CD4-positive, alpha-beta T cell treated with Interleukin-6 for 4 hours (primary cell): ENCODE results near the gene VSIR.

Experiments
- DNase-seq: peaks from one replicate; pipeline ENCODE4 v3.0.0-alpha.2; 2020; ENCODE audit warnings: mixed read lengths

VSIR gene

GRCh38 chr10:71711052-71711623 is 62.2 kb downstream of the VSIR start:
- DNase-seq, result no peak

DNA sequence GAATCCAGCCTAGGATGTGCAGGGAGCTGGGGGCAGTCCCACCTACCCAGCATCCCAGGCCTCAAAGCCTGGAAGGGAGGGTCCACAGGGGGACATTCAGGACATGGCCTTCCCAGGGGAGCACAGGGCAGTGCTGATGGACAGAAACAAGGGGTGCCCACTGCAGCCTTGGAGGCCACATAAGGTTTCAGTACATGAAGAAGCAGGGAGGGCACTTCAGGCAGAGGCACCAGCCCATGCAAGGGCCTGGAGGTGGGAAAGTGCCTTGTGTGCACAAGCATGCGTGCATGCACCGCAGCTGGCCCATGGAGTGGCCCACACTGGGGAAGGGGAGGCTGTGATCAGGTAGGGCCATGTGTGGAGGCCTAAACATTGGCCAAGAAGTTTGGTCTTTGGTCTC is 62.8 kb downstream of the VSIR start:
- DNase-seq, result no peak

- DNase-seq, result no peak
These were observed 64.1 kb downstream of the VSIR start for GRCh38 chr10:71708897-71709882.

- DNase-seq, result peak; percentile 78
These were observed 65.0 kb downstream of the VSIR start for GRCh38 chr10:71708301-71708703.

DNA sequence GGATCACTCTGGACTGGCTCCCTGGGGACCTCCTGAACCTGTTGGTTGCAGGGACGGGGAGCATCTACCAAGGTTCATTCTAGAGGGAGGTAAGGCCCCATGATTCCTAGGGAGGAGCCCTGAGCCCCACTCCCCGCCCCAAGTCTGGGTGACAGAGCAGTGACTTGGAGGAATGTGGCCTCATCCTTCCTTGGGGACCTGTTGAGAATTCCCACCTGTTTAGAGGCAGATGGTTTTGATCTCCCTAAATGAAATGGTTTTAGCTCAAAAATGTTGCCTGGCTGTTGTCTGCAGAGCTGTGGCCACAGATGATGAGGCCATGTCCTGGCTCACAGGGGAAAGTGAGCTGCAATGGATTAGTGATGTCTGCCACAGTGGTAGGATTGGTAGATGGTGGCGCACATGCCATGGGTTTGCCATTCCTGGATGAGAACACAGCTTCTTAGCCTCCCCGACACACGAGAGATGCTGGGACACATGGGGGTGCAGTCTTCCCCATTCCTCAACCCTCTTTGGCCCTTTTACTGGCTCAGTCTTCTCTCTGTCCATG is 66.0 kb downstream of the VSIR start:
- DNase-seq, result no peak

GRCh38 chr10:71706216-71707121 is 66.9 kb downstream of the VSIR start:
- no peak for DNase-seq

GRCh38 chr10:71705582-71705981 is 67.7 kb downstream of the VSIR start:
- no peak for DNase-seq

- DNase-seq, result no peak
These were observed 68.5 kb downstream of the VSIR start for GRCh38 chr10:71704816-71705215.

- no peak for DNase-seq
These were observed 69.7 kb downstream of the VSIR start for GRCh38 chr10:71703577-71703976.

DNA sequence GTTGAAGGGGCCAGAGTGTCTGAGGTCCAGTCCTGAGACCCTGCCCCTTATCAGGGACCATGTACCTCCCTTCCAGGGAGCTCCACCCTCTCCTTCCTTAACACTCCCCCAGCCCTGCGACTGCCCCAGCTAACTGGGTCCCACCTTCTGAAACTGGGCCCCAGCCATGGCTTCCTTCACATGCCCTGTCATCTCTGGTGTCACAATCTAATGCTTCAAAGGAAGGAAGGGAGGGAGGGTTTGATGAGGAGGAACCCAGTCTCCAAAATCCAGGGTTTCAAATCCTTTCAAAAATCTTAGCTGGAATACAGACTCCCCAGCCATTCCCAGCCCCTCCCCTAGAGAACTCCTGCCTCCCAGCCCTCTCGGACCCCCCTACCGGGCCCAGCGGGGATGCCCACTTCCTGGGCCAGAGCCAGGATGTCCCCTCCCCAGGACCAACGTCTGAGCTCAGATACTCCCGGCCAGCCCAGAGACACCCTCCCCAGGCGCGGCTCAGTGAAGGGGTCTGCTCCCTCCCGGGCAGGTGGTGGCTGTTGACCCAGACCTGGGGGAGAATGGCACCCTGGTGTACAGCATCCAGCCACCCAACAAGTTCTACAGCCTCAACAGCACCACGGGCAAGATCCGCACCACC is 71.7 kb downstream of the VSIR start:
- DNase-seq, result no peak

- DNase-seq, result no peak
These were observed 72.5 kb downstream of the VSIR start for GRCh38 chr10:71700731-71701368.

- no peak for DNase-seq
These were observed 74.6 kb downstream of the VSIR start for GRCh38 chr10:71698737-71699136.

DNA sequence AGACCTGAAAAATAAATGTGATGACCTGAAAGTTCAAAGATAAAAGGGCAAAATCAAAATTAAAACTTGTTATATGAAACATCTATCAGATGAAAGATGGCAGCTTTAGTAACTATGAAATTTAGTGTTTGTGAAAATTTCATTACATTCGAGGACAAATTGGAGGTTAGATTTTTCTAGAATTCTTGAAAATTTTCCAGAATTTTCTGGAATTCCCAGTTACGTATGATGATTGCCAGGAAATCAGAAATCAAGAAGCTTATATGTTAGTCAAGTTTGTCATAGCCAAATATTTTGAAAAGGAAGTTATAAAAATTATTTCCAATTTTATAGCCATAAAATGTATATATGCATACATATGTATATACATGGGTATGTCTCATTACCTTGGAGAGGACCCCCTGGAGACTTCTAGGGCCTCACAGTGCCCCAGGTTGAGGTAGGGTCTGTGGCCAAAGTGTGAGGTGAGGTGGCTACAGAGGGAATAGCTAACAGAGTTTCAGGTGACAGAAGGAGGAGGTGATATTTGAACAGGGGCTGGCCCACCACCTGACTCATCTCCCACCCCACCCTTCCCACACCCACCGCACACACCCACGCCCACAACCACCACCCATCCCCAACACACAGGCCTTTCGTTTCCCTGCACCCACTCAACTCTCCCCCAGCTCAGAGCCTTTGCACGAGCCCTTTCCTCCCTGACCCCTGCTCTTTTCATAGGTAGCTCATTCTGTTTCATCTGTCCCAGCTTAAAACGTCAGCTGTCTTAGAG is 75.2 kb downstream of the VSIR start:
- peak; percentile 49 for DNase-seq
